ENCODE results near the gene CIB4. TPM values are rescaled to one million over a fixed set of nuclear protein-coding genes. Genes with fewer than 3 reads are reported as not detected.

The CIB4 gene
- total RNA-seq, 1 donor from 2014 or later: not detected

- no peak for DNase-seq
- H3K9me3 ChIP-seq: no peaks in the 10 kb centered on the region
- H3K27me3 ChIP-seq (ENCODE audit: low read depth): peaks cover 4% of the 10 kb centered on the region
Measured at GRCh38 chr2:26534865-26535662, 106.1 kb downstream of the CIB4 start.

GRCh38 chr2:26534098-26534864, 106.9 kb downstream of the CIB4 start:
- Histone ChIP-seq H3K36me3 (no peaks in the 10 kb centered on the region), H3K9me3 (no peaks in the 10 kb centered on the region), H3K4me1 (no peaks in the 10 kb centered on the region), H3K4me3 (no peak overlapping the region), H3K27ac (no peak overlapping the region), H3K27me3 (ENCODE audit: low read depth) (peaks cover 4% of the 10 kb centered on the region)
- no peak for TF ChIP-seq CTCF (IDR thresholded peaks at IDR 0.05)
- no peak for ATAC-seq
- DNase-seq: no peak
- intact Hi-C loops (cut with DNase I): no loop called here

More at GRCh38 chr2:26534865-26535662, 106.1 kb downstream of the CIB4 start:
- H3K27ac ChIP-seq: no peak overlapping the region
- no peak overlapping the region for H3K4me3 ChIP-seq
- no peaks in the 10 kb centered on the region for H3K4me1 ChIP-seq
- intact Hi-C loops (cut with DNase I): no loop called here
- H3K36me3 ChIP-seq: no peaks in the 10 kb centered on the region
- ATAC-seq: no peak
- TF ChIP-seq CTCF (IDR thresholded peaks at IDR 0.05): no peak

GRCh38 chr2:26533661-26534060, 107.5 kb downstream of the CIB4 start:
- Histone ChIP-seq H3K27me3 (ENCODE audit: low read depth) (peaks cover 4% of the 10 kb centered on the region), H3K27ac (no peak overlapping the region), H3K4me3 (no peak overlapping the region), H3K36me3 (no peaks in the 10 kb centered on the region), H3K9me3 (no peaks in the 10 kb centered on the region), H3K4me1 (no peaks in the 10 kb centered on the region)
- intact Hi-C loops (cut with DNase I): no loop called here
- DNase-seq (no peak), ATAC-seq (no peak)
- TF ChIP-seq CTCF (IDR thresholded peaks at IDR 0.05): no peak

- peaks cover 2% of the 10 kb centered on the region for H3K27me3 ChIP-seq (ENCODE audit: low read depth)
- DNase-seq (no peak), ATAC-seq (no peak)
- H3K9me3 ChIP-seq: no peaks in the 10 kb centered on the region
- no peaks in the 10 kb centered on the region for H3K36me3 ChIP-seq
- H3K4me1 ChIP-seq: no peaks in the 10 kb centered on the region
- intact Hi-C loops (cut with DNase I): no loop called here
- H3K27ac ChIP-seq: no peak overlapping the region
- no peak for TF ChIP-seq CTCF (IDR thresholded peaks at IDR 0.05)
- no peak overlapping the region for H3K4me3 ChIP-seq
Measured at GRCh38 chr2:26532301-26533250, 108.6 kb downstream of the CIB4 start.

Other genes starting within 250 kb of the CIB4 start
- 6.8 TPM for gene DRC1, start 239.4 kb downstream of the CIB4 start, total RNA-seq
- 0.35 TPM for gene OTOF, start 163.2 kb downstream of the CIB4 start, total RNA-seq
- gene KCNK3, start 51.4 kb upstream of the CIB4 start, total RNA-seq: 26.8 TPM
- 49.3 TPM for gene SLC35F6, start 122.9 kb upstream of the CIB4 start, total RNA-seq
- gene CENPA, start 144.7 kb upstream of the CIB4 start, total RNA-seq: 1.7 TPM
- gene DPYSL5, start 206.8 kb upstream of the CIB4 start, total RNA-seq: not detected

All from lower lobe of right lung (tissue), 2 donors.